ENCODE data around the gene TAC1.
"Not testable (repeated sequence)": the region's sequence is repeated elsewhere in the genome, so short reads cannot be mapped to it uniquely, and the experiment has no call there.

Gene TAC1

DNA sequence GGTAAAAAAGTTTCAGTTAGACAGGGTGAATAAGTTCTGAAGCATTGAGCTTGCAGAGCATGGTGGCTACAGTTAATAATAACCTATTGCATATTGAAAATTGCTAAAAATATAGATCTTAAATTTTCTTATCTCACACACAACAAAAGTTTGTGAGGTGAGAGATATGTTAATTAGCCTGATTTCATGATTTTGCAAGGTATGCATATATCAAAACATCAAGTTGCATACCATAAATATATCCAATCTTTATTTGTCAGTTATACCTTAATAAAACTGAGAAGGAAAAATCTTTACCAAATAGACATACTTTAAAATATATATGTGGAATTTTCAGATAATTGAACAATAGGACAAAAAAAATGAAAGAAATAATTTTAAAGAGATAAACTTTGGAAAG is 16.6 kb downstream of the TAC1 start:
- H3K27ac ChIP-seq (ENCODE audit: low read depth, low read length) = no peak overlapping the region
- no peaks in the 10 kb centered on the region for H3K9me3 ChIP-seq (ENCODE audit: control insufficient read depth, insufficient read depth, low read length)
- H3K9ac ChIP-seq (ENCODE audit: low read depth, low read length) = no peak overlapping the region
- H3K27me3 ChIP-seq (ENCODE audit: control insufficient read depth, insufficient read depth, low read length) = no peaks in the 10 kb centered on the region
- no peaks in the 10 kb centered on the region for H3K36me3 ChIP-seq (ENCODE audit: control insufficient read depth, insufficient read depth, low read length)
- no peak overlapping the region for H3K4me3 ChIP-seq (ENCODE audit: low read depth, low read length)
- H3K4me1 ChIP-seq (ENCODE audit: control insufficient read depth, insufficient read depth, low read length) = no peaks in the 10 kb centered on the region

DNA sequence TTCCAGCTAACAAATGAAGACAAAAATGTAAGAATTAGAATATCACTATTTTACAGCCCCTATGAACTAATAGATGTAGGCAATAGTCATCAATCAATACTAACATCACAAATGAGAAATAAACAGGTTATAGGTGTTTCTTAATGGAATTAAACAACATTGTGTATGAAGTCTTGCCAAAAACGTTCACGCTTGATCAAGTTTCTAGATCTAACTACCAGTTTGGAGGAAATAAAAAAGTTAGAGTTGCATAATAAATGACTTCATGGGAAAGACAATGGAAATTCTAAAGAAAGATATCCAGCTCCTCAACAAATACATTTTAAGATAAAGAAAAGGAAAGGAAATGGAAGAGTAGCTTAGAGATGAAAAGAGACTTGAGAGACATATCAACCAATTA is 19.7 kb downstream of the TAC1 start:
- Histone ChIP-seq H3K9me3 (ENCODE audit: control insufficient read depth, insufficient read depth, low read length) (no peaks in the 10 kb centered on the region), H3K4me1 (ENCODE audit: control insufficient read depth, insufficient read depth, low read length) (no peaks in the 10 kb centered on the region)

GRCh38 chr7:97752215-97752614 is 20.3 kb downstream of the TAC1 start:
- no peaks in the 10 kb centered on the region for H3K27me3 ChIP-seq (ENCODE audit: control insufficient read depth, insufficient read depth, low read length)
- no peaks in the 10 kb centered on the region for H3K4me1 ChIP-seq (ENCODE audit: control insufficient read depth, insufficient read depth, low read length)
- no peak overlapping the region for H3K27ac ChIP-seq (ENCODE audit: low read depth, low read length)
- no peak overlapping the region for H3K9ac ChIP-seq (ENCODE audit: low read depth, low read length)
- no peaks in the 10 kb centered on the region for H3K36me3 ChIP-seq (ENCODE audit: control insufficient read depth, insufficient read depth, low read length)
- no peak overlapping the region for H3K4me3 ChIP-seq (ENCODE audit: low read depth, low read length)
- no peaks in the 10 kb centered on the region for H3K9me3 ChIP-seq (ENCODE audit: control insufficient read depth, insufficient read depth, low read length)

More for the DNA sequence above, 19.7 kb downstream of the TAC1 start:
- no peaks in the 10 kb centered on the region for H3K36me3 ChIP-seq (ENCODE audit: control insufficient read depth, insufficient read depth, low read length)
- H3K27me3 ChIP-seq (ENCODE audit: control insufficient read depth, insufficient read depth, low read length) = no peaks in the 10 kb centered on the region
- no peak overlapping the region for H3K27ac ChIP-seq (ENCODE audit: low read depth, low read length)
- no peak overlapping the region for H3K4me3 ChIP-seq (ENCODE audit: low read depth, low read length)
- H3K9ac ChIP-seq (ENCODE audit: low read depth, low read length) = no peak overlapping the region

DNA sequence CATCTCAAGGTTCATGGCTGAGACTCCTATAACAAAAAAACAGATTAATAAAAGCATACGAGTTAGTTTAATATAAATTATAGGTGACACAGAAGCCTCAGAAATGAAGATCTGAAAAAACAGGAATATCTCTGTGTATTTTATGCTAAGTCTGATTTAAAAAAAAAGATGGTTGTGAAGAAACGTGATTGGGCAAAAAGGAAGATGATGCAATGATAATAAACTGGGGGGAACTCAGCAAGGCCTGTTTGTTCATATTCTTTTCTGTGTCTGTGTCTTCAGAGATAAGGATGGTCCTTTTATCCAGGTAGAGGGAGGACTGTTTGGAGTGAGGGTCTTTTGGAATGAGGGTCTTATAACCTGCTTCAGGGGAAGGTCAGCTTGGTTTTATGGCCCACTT is 25.9 kb downstream of the TAC1 start:
- Histone ChIP-seq H3K4me3 (ENCODE audit: low read depth, low read length) (no peak overlapping the region), H3K4me1 (ENCODE audit: control insufficient read depth, insufficient read depth, low read length) (no peaks in the 10 kb centered on the region), H3K27me3 (ENCODE audit: control insufficient read depth, insufficient read depth, low read length) (no peaks in the 10 kb centered on the region), H3K27ac (ENCODE audit: low read depth, low read length) (no peak overlapping the region), H3K9ac (ENCODE audit: low read depth, low read length) (no peak overlapping the region), H3K9me3 (ENCODE audit: control insufficient read depth, insufficient read depth, low read length) (no peaks in the 10 kb centered on the region), H3K36me3 (ENCODE audit: control insufficient read depth, insufficient read depth, low read length) (no peaks in the 10 kb centered on the region)

GRCh38 chr7:97770850-97771249 is 39.0 kb downstream of the TAC1 start:
- Histone ChIP-seq H3K27ac (ENCODE audit: low read depth, low read length) (no peak overlapping the region), H3K9me3 (ENCODE audit: control insufficient read depth, insufficient read depth, low read length) (no peaks in the 10 kb centered on the region), H3K4me1 (ENCODE audit: control insufficient read depth, insufficient read depth, low read length) (no peaks in the 10 kb centered on the region), H3K36me3 (ENCODE audit: control insufficient read depth, insufficient read depth, low read length) (no peaks in the 10 kb centered on the region), H3K4me3 (ENCODE audit: low read depth, low read length) (no peak overlapping the region), H3K27me3 (ENCODE audit: control insufficient read depth, insufficient read depth, low read length) (no peaks in the 10 kb centered on the region), H3K9ac (ENCODE audit: low read depth, low read length) (no peak overlapping the region)

DNA sequence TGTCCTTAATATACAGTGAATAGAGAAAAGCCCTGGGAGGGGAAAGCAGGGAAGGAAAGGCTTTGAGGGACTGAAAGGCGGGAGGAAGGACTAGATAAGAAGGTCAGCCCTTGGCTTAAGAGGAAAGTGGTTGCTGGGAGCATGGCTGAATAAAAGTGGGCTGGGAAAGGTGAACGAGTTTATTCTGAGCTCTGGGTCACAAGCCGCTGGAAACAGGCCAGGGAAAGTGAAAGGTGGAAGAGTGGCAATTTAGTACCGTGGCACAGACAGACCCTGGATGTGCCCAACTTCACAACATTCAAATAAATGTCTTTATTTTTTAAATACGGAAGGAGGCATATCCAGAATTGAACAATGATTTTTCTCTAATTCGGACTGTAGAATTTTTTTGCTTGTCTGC is 39.7 kb downstream of the TAC1 start:
- H3K27ac ChIP-seq (ENCODE audit: low read depth, low read length) = no peak overlapping the region
- no peak overlapping the region for H3K4me3 ChIP-seq (ENCODE audit: low read depth, low read length)
- no peak overlapping the region for H3K9ac ChIP-seq (ENCODE audit: low read depth, low read length)
- no peaks in the 10 kb centered on the region for H3K27me3 ChIP-seq (ENCODE audit: control insufficient read depth, insufficient read depth, low read length)
- no peaks in the 10 kb centered on the region for H3K4me1 ChIP-seq (ENCODE audit: control insufficient read depth, insufficient read depth, low read length)
- H3K36me3 ChIP-seq (ENCODE audit: control insufficient read depth, insufficient read depth, low read length) = no peaks in the 10 kb centered on the region
- no peaks in the 10 kb centered on the region for H3K9me3 ChIP-seq (ENCODE audit: control insufficient read depth, insufficient read depth, low read length)

- Histone ChIP-seq H3K4me1 (ENCODE audit: control insufficient read depth, insufficient read depth, low read length) (no peaks in the 10 kb centered on the region), H3K27me3 (ENCODE audit: control insufficient read depth, insufficient read depth, low read length) (no peaks in the 10 kb centered on the region), H3K27ac (ENCODE audit: low read depth, low read length) (no peak overlapping the region), H3K4me3 (ENCODE audit: low read depth, low read length) (no peak overlapping the region), H3K9ac (ENCODE audit: low read depth, low read length) (no peak overlapping the region), H3K36me3 (ENCODE audit: control insufficient read depth, insufficient read depth, low read length) (no peaks in the 10 kb centered on the region), H3K9me3 (ENCODE audit: control insufficient read depth, insufficient read depth, low read length) (no peaks in the 10 kb centered on the region)
Measured at GRCh38 chr7:97772045-97772901, 40.4 kb downstream of the TAC1 start.

DNA sequence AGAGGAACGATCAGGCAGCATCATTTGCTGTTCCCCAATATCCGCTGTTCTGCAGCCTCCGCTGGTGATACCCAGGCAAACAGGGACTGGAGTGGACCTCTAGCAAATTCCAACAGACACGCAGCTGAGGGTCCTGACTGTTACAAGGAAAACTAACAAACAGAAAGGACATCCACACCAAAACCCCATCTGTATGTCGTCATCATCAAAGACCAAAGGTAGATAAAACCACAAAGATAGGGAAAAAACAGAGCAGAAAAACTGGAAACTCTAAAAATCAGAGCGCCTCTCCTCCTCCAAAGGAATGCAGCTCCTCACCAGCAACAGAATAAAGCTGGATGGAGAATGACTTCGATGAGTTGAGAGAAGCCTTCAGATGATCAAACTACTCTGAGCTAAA is 54.5 kb downstream of the TAC1 start:
- H3K27me3 ChIP-seq (ENCODE audit: control insufficient read depth, insufficient read depth, low read length); H3K4me1 ChIP-seq (ENCODE audit: control insufficient read depth, insufficient read depth, low read length); H3K9me3 ChIP-seq (ENCODE audit: control insufficient read depth, insufficient read depth, low read length); H3K4me3 ChIP-seq (ENCODE audit: low read depth, low read length); H3K36me3 ChIP-seq (ENCODE audit: control insufficient read depth, insufficient read depth, low read length); H3K9ac ChIP-seq (ENCODE audit: low read depth, low read length); H3K27ac ChIP-seq (ENCODE audit: low read depth, low read length): not testable (repeated sequence)
